Effector memory CD8-positive, alpha-beta T cell (primary cell): ENCODE data around the gene BRD4.

Experiments used
- ATAC-seq: fragments of 150-1000 bp; cut with Tn5 transposase; replicated peaks from 2 replicates; pipeline ENCODE4 v1.10.0; 2021; ENCODE audit warnings: mild to moderate bottlenecking, moderate library complexity
- DNase-seq, 3 experiments: peaks; one replicate each; pipeline ENCODE4 v3.0.0; 2021
- H3K27ac Mint-ChIP-seq, 2 donors: one replicate each; pipeline ENCODE4 v1.8.0; 2022; ENCODE audit warnings: mild to moderate bottlenecking in 2 of 2, mixed read lengths in 2 of 2, moderate library complexity in 2 of 2
- H3K27me3 Mint-ChIP-seq, 2 donors: one replicate each; pipeline ENCODE4 v1.8.0; 2022; ENCODE audit warnings: mixed read lengths in 2 of 2
- H3K36me3 Mint-ChIP-seq: one replicate; pipeline ENCODE4 v1.8.0; 2022; ENCODE audit warnings: mild to moderate bottlenecking, moderate library complexity, mixed read lengths; ENCODE audit not compliant: insufficient read depth
- H3K4me1 Mint-ChIP-seq, 2 donors: one replicate each; pipeline ENCODE4 v1.8.0; 2022; ENCODE audit warnings: low read depth in 2 of 2, mixed read lengths in 2 of 2
- H3K4me3 Mint-ChIP-seq, 2 donors: one replicate each; pipeline ENCODE4 v1.8.0; 2022; ENCODE audit warnings: mild to moderate bottlenecking in 2 of 2, mixed read lengths in 2 of 2, moderate library complexity in 2 of 2
- H3K9me3 Mint-ChIP-seq, 2 donors: one replicate each; pipeline ENCODE4 v1.8.0; 2022; ENCODE audit warnings: mixed read lengths in 2 of 2

Gene BRD4

DNA sequence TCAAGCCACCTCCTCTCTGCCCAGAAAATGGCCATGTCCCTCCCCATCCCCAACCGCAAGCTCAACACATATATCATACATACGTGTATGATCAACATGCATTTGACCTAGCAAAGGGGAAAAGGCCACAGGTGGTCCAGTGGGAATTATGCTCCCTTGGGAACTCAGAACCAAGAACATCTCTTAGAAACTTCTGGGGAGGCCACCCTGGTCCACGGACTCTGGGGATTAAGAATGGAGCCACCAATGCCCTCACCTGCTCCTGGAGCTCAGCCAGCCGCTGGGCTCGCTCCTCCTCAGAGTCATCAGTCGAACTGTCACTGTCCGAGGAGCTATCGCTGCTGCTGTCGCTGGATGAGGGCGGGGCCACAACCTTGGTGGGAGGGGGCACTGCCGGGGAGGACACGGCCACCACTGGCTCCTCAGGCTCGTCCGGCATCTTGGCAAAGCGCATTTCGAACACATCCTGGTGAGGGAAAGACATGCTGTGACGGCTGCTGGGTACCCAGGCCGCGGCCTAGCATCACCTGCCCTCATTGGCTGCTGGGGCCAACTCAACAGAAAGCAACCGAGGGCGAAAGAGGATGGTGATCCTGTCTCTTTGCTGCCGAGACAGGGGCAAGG, 75.5 kb downstream of the BRD4 start:
- H3K36me3 Mint-ChIP-seq, result peaks cover 67% of the 10 kb centered on the region
- H3K9me3 Mint-ChIP-seq, result no peaks in the 10 kb centered on the region
- peaks cover 6 to 8% of the 10 kb centered on the region in 2 donors for H3K4me1 Mint-ChIP-seq
- no peak overlapping the region for H3K4me3 Mint-ChIP-seq
- no peak overlapping the region for H3K27ac Mint-ChIP-seq
- no peak for ATAC-seq
- no peak for DNase-seq
- no peaks in the 10 kb centered on the region for H3K27me3 Mint-ChIP-seq

- H3K9me3 Mint-ChIP-seq, result no peaks in the 10 kb centered on the region
- DNase-seq (no peak), ATAC-seq (no peak)
- H3K4me1 Mint-ChIP-seq, result peaks cover 8% of the 10 kb centered on the region in 2 donors
- H3K27me3 Mint-ChIP-seq, result no peaks in the 10 kb centered on the region
- H3K36me3 Mint-ChIP-seq, result peaks cover 59% of the 10 kb centered on the region
- no peak overlapping the region for H3K4me3 Mint-ChIP-seq
- no peak overlapping the region for H3K27ac Mint-ChIP-seq
Observed at GRCh38 chr19:15255359-15255990, 76.9 kb downstream of the BRD4 start.

DNA sequence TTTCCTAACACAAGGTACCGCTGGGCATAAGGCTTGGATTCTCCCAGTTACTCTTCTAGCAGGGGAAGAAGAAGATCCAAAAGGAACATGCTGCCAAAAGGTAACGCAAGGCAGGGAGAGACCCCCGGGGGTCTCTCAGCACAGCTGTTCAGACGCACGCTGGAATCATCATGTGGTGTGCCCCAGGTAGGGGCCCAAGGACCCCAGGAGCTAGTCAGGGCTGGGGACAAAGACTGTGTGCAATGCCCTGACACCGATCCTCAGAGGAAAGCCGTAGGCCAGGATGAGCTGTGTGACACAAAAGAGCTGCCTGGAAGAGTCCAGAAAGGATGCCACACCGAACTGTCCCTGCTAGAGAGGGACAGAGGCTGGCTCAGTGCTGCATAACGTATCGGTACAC, 77.8 kb downstream of the BRD4 start:
- H3K27ac Mint-ChIP-seq, result peak overlapping the region in 1 of 2 donors; percentile 46
- no peak overlapping the region for H3K4me3 Mint-ChIP-seq

GRCh38 chr19:15253513-15253912, 78.8 kb downstream of the BRD4 start:
- Mint-ChIP-seq H3K36me3 (peaks cover 60% of the 10 kb centered on the region), H3K4me1 (peaks cover 3 to 5% of the 10 kb centered on the region in 2 donors), H3K4me3 (no peak overlapping the region), H3K9me3 (no peaks in the 10 kb centered on the region), H3K27ac (no peak overlapping the region), H3K27me3 (no peaks in the 10 kb centered on the region)
- DNase-seq (no peak), ATAC-seq (no peak)

More for the DNA sequence above, 77.8 kb downstream of the BRD4 start:
- DNase-seq (no peak), ATAC-seq (no peak)
- no peaks in the 10 kb centered on the region for H3K9me3 Mint-ChIP-seq
- peaks cover 58% of the 10 kb centered on the region for H3K36me3 Mint-ChIP-seq
- H3K4me1 Mint-ChIP-seq, result peaks cover 8% of the 10 kb centered on the region in 2 donors
- H3K27me3 Mint-ChIP-seq, result no peaks in the 10 kb centered on the region

- ATAC-seq (no peak), DNase-seq (no peak)
- peaks cover 64% of the 10 kb centered on the region for H3K36me3 Mint-ChIP-seq
- peaks cover 0 to 7% of the 10 kb centered on the region in 2 donors for H3K4me1 Mint-ChIP-seq
- H3K27me3 Mint-ChIP-seq, result no peaks in the 10 kb centered on the region
- H3K4me3 Mint-ChIP-seq, result no peak overlapping the region
- no peaks in the 10 kb centered on the region for H3K9me3 Mint-ChIP-seq
- H3K27ac Mint-ChIP-seq, result peak overlapping the region in 1 of 2 donors; percentile 41
Observed at GRCh38 chr19:15253061-15253460, 79.3 kb downstream of the BRD4 start.

DNA sequence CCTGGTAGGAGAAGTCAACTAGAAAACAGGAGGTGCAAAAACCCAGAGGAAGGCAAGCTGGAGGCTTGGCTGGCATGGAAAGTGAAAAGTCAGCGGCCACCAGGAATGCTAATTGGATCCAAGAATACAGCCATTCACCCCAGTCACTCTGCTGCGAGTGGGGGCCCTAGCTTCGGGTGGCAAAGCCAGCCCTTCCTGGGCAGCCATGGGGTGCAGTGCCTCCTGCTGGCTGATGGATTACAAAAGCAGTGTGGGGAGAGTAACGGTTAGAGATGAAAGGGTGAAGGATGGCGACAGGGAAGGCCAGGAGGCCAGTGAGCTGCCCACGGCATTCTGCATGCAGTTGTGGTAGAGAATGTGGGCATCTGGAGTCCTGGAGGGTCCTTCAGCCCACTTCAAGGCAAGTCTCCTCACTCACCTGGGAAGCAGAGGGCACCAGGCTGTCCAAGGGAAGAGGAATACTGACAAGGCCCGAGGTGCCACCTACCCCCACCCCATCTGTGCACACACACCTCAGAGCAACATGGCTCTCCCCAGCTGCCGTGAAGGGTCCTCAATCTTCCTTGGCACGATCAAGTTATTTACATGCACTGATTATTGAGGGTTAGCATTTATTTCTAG, 79.8 kb downstream of the BRD4 start:
- Mint-ChIP-seq H3K4me1 (peaks cover 0 to 6% of the 10 kb centered on the region in 2 donors), H3K27ac (peak overlapping the region in 1 of 2 donors; percentile 41), H3K27me3 (no peaks in the 10 kb centered on the region), H3K9me3 (no peaks in the 10 kb centered on the region), H3K36me3 (peaks cover 69% of the 10 kb centered on the region), H3K4me3 (no peak overlapping the region)
- ATAC-seq, result no peak
- no peak for DNase-seq

DNA sequence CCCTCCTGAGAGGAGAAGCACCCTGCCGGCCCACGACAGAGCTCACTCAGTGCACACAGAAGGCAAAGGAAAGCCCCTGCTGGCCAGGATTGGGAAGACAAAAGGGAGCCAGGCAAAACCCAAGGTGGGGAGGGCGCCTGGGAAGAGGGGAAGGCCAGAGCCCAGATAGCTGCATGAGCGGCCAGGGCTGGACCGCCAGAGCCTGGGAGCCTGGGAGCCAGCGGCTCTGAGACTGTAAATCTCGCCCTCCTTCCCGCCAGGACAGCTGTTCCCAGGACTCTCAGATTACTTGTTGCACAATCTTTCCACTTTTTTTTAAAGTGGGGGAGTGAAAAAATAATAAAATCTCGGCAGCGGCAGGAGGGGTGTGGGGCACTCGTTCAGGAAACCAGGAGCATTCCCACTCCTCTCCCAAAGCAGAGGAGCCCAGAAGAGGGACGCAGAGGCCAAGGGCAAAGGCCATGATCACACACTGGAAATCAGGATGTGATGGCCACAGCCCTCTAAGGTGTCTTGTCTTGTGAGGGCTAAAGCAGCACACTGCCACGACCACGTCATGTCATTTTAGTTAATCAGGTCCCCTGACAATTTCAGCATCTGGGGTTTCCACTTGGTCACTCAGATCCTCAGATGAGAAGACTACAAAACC, 80.5 kb downstream of the BRD4 start:
- H3K27ac Mint-ChIP-seq, result no peak overlapping the region
- peaks cover 0 to 6% of the 10 kb centered on the region in 2 donors for H3K4me1 Mint-ChIP-seq
- H3K9me3 Mint-ChIP-seq, result no peaks in the 10 kb centered on the region
- H3K27me3 Mint-ChIP-seq, result no peaks in the 10 kb centered on the region
- peaks cover 72% of the 10 kb centered on the region for H3K36me3 Mint-ChIP-seq
- H3K4me3 Mint-ChIP-seq, result no peak overlapping the region
- no peak for ATAC-seq
- DNase-seq, result no peak

GRCh38 chr19:15251010-15251748, 81.2 kb downstream of the BRD4 start:
- Mint-ChIP-seq H3K36me3 (peaks cover 73% of the 10 kb centered on the region), H3K27ac (no peak overlapping the region), H3K27me3 (no peaks in the 10 kb centered on the region), H3K4me1 (peaks cover 0 to 6% of the 10 kb centered on the region in 2 donors), H3K9me3 (no peaks in the 10 kb centered on the region), H3K4me3 (no peak overlapping the region)
- no peak for ATAC-seq
- no peak for DNase-seq

- H3K27me3 Mint-ChIP-seq, result no peaks in the 10 kb centered on the region
- H3K36me3 Mint-ChIP-seq, result peaks cover 70% of the 10 kb centered on the region
- DNase-seq, result no peak
- ATAC-seq, result no peak
- no peak overlapping the region for H3K27ac Mint-ChIP-seq
- H3K4me1 Mint-ChIP-seq, result peaks cover 0 to 9% of the 10 kb centered on the region in 2 donors
- H3K9me3 Mint-ChIP-seq, result no peaks in the 10 kb centered on the region
- no peak overlapping the region for H3K4me3 Mint-ChIP-seq
Observed at GRCh38 chr19:15250640-15250993, 81.7 kb downstream of the BRD4 start.

GRCh38 chr19:15249972-15250639, 82.2 kb downstream of the BRD4 start:
- no peak for ATAC-seq
- no peak overlapping the region for H3K27ac Mint-ChIP-seq
- peaks cover 65% of the 10 kb centered on the region for H3K36me3 Mint-ChIP-seq
- no peak for DNase-seq
- no peaks in the 10 kb centered on the region for H3K9me3 Mint-ChIP-seq
- H3K27me3 Mint-ChIP-seq, result no peaks in the 10 kb centered on the region
- peaks cover under 1 to 9% of the 10 kb centered on the region in 2 donors for H3K4me1 Mint-ChIP-seq
- no peak overlapping the region for H3K4me3 Mint-ChIP-seq

- Mint-ChIP-seq H3K27me3 (no peaks in the 10 kb centered on the region), H3K9me3 (no peaks in the 10 kb centered on the region), H3K4me3 (no peak overlapping the region), H3K27ac (no peak overlapping the region), H3K36me3 (peaks cover 66% of the 10 kb centered on the region), H3K4me1 (peaks cover 3 to 9% of the 10 kb centered on the region in 2 donors)
- ATAC-seq, result no peak
- no peak for DNase-seq
Observed at GRCh38 chr19:15249528-15249874, 82.8 kb downstream of the BRD4 start.

- no peak overlapping the region for H3K27ac Mint-ChIP-seq
- DNase-seq (no peak), ATAC-seq (no peak)
- no peaks in the 10 kb centered on the region for H3K27me3 Mint-ChIP-seq
- H3K9me3 Mint-ChIP-seq, result no peaks in the 10 kb centered on the region
- peaks cover 3 to 9% of the 10 kb centered on the region in 2 donors for H3K4me1 Mint-ChIP-seq
- peaks cover 62% of the 10 kb centered on the region for H3K36me3 Mint-ChIP-seq
- no peak overlapping the region for H3K4me3 Mint-ChIP-seq
Observed at GRCh38 chr19:15248648-15249527, 83.5 kb downstream of the BRD4 start.
